ENCODE data around the gene KREMEN1.

KREMEN1 gene

GRCh38 chr22:29209624-29209929 is 136.7 kb downstream of the KREMEN1 start:
- no peak for DNase-seq

GRCh38 chr22:29211066-29211465 is 138.2 kb downstream of the KREMEN1 start:
- no peak for DNase-seq

DNA sequence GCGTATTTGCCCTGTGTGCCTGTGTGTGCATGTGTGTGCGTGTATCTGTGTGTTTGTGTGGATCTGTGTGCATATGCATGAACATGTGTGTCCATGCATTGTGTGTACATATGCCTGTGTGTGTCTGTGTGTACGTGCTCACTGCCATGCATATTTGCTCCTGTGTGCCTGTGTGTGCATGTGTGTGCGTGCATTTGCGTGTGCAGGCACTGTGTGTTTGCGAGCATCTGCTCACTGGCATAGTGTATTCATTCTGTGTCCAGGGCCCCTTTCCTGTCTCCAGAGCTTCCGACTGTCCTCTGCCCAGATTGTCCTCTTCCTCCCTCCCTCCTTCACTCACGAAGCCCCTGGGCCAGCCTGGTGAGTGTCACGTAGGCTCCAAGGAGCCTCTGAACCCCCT is 138.6 kb downstream of the KREMEN1 start:
- no peak for DNase-seq

GRCh38 chr22:29212743-29213142 is 139.9 kb downstream of the KREMEN1 start:
- no peak for DNase-seq

DNA sequence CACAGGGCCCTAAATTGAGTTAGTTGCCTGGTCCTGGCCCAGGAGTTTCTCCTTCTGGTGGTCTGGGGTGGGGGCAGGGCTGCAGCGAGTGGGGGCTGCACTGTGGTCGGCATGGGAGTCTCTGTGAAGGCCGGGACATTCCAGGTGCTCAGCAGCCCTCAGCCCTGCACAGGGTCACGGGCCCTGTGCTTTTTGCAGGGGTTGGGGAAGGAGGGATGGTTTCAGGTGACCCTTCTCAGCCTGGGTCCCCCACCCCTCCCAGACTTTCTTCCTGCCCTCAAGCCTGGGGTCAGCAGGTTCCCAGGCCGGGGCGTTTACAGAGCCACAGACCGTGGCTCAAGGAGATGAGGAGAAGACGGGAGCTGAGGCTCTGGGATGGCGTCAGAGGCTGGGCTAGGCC is 140.7 kb downstream of the KREMEN1 start:
- no peak for DNase-seq

GRCh38 chr22:29214232-29214631 is 141.4 kb downstream of the KREMEN1 start:
- DNase-seq, result no peak

- DNase-seq, result no peak
Measured at GRCh38 chr22:29215012-29215860, 142.4 kb downstream of the KREMEN1 start.

- DNase-seq, result no peak
Measured at GRCh38 chr22:29216011-29216872, 143.4 kb downstream of the KREMEN1 start.

GRCh38 chr22:29216873-29217666 is 144.2 kb downstream of the KREMEN1 start:
- no peak for DNase-seq

All from CD4-positive, alpha-beta T cell treated with Interleukin-12 subunit alpha and Interleukin-12 subunit beta, for 1 hour (primary cell).